Upper lobe of right lung (tissue), 1 donor: Measurements from ENCODE around the gene MRPS27. TPM values are rescaled to one million over a fixed set of nuclear protein-coding genes. Genes with fewer than 3 reads are reported as not detected.

Source experiments
- ATAC-seq: fragments of 200-7000 bp; cut with Tn5 transposase; one replicate; pipeline ENCODE4 v1.9.1; 2020; ENCODE audit warnings: mild to moderate bottlenecking, moderate library complexity
- DNase-seq: peaks from one replicate; pipeline ENCODE4 v3.0.0-alpha.2; 2020
- H3K27ac ChIP-seq: fragments of 200-600 bp; one replicate; pipeline ENCODE4 v1.8.0; 2022
- H3K27me3 ChIP-seq: fragments of 200-600 bp; one replicate; pipeline ENCODE4 v1.8.0; 2022; ENCODE audit warnings: mild to moderate bottlenecking
- H3K36me3 ChIP-seq: fragments of 200-600 bp; one replicate; pipeline ENCODE4 v1.8.0; 2022
- H3K4me1 ChIP-seq: fragments of 200-600 bp; one replicate; pipeline ENCODE4 v1.8.0; 2022
- H3K4me3 ChIP-seq: fragments of 200-600 bp; one replicate; pipeline ENCODE4 v1.8.0; 2022; ENCODE audit warnings: mild to moderate bottlenecking
- H3K9me3 ChIP-seq: fragments of 200-600 bp; one replicate; pipeline ENCODE4 v1.8.0; 2022
- intact Hi-C: fragments of 100-400 bp; cut with DNase I; formaldehyde crosslinking; loops from one replicate; pipeline ENCODE4 v1.11.0; 2022
- total RNA-seq: library from RNA; stranded (reverse); fragmentation: NEBNext Ultra II Directional; extraction: Animal tissue kit (Norgen Biotek cat#: 25700); gene quantifications from one replicate; pipeline ENCODE4 v1.2.1, GENCODE V29; 2021
- TF ChIP-seq, protein P1 (sequence below): fragments of 200-600 bp; IDR thresholded peaks from one replicate; pipeline ENCODE4 v1.8.0; 2022; ENCODE audit warnings: antibody characterized with exemption
- donor health status: DM: no; HTN: yes; CAD: no; lungs with severe emphysema.

Gene MRPS27
- total RNA-seq, 1 donor from 2014 or later, result 34.2 TPM

DNA sequence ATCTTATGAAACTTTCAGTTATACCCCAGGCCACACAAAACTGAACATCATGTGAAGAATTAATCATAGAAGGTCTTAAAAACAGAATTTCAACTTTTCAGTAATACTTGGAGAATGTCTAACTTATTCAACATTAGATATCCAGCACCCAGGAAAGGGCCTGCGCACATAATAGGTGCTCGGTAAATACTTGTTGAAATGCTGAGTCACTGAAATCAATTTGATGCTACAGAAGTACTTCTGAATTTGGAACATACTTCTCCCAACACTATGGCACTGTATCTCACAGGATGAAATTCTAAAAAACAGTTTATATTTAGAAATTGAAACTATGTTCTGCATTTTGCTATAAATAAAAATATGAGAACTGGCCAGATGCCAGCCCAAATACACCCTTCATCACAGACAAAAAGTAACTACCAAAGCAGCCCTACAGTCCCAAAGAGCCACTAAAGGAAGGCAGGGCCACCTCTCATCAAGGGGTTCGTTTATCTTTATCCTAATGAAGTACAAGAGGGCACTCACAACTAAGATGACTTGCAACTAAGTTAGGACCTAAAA, 26.5 kb downstream of the MRPS27 start:
- Histone ChIP-seq H3K4me1 (no peaks in the 10 kb centered on the region), H3K27me3 (no peaks in the 10 kb centered on the region), H3K36me3 (peaks cover 19% of the 10 kb centered on the region), H3K27ac (no peak overlapping the region), H3K9me3 (no peaks in the 10 kb centered on the region), H3K4me3 (no peak overlapping the region)
- intact Hi-C loops, result no loop called here
- TF ChIP-seq, protein P1, sequence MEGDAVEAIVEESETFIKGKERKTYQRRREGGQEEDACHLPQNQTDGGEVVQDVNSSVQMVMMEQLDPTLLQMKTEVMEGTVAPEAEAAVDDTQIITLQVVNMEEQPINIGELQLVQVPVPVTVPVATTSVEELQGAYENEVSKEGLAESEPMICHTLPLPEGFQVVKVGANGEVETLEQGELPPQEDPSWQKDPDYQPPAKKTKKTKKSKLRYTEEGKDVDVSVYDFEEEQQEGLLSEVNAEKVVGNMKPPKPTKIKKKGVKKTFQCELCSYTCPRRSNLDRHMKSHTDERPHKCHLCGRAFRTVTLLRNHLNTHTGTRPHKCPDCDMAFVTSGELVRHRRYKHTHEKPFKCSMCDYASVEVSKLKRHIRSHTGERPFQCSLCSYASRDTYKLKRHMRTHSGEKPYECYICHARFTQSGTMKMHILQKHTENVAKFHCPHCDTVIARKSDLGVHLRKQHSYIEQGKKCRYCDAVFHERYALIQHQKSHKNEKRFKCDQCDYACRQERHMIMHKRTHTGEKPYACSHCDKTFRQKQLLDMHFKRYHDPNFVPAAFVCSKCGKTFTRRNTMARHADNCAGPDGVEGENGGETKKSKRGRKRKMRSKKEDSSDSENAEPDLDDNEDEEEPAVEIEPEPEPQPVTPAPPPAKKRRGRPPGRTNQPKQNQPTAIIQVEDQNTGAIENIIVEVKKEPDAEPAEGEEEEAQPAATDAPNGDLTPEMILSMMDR, result no peak
- ATAC-seq, result no peak
- DNase-seq, result no peak

DNA sequence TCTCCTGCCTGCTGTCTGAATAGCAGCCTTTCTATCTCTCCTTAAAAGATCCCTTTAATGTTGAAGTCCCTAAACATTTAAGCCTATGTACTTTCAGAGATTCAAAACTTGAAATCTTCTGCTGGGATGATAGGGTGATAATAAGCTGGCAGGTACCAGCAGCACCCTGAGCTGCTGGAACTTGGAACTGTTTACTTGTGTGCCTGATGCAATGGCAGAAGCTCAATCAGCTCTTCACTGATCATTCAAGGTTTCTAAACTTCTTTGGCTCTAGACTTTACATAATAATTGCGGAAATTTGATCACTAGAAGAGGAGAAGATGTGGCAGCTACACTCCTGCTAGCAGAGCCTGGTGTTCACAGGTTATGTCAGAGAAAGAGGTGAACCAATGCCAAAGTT, 27.6 kb downstream of the MRPS27 start:
- no peak for ATAC-seq
- H3K9me3 ChIP-seq, result no peaks in the 10 kb centered on the region
- no peaks in the 10 kb centered on the region for H3K27me3 ChIP-seq
- no peaks in the 10 kb centered on the region for H3K4me1 ChIP-seq
- no peak overlapping the region for H3K4me3 ChIP-seq
- H3K27ac ChIP-seq, result no peak overlapping the region
- intact Hi-C loops, result no loop called here
- H3K36me3 ChIP-seq, result peaks cover 28% of the 10 kb centered on the region
- DNase-seq, result no peak
- TF ChIP-seq, protein P1, result no peak

DNA sequence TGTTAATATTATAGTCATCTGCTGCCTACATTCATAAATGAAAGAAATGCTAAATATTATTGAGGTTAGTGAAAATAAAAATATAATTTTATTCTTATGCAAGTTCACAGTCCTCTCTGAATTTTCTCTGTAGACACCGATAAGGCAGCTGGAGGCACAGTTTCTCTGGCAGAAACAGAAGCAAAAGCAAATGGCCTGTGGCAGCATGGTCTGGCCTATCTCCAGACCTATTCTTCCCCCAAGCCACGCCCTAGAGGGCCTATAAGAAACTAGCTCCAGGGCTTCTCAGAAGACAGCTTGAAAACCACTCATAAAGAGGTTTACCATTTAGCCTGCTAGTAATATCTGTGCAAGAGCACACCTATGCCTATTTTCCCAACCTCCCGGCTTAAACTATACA, 28.4 kb downstream of the MRPS27 start:
- Histone ChIP-seq H3K4me3 (no peak overlapping the region), H3K36me3 (peaks cover 31% of the 10 kb centered on the region), H3K9me3 (no peaks in the 10 kb centered on the region), H3K27me3 (no peaks in the 10 kb centered on the region), H3K27ac (no peak overlapping the region), H3K4me1 (no peaks in the 10 kb centered on the region)
- no peak for DNase-seq
- intact Hi-C loops, result no loop called here
- no peak for ATAC-seq
- TF ChIP-seq, protein P1, result no peak

DNA sequence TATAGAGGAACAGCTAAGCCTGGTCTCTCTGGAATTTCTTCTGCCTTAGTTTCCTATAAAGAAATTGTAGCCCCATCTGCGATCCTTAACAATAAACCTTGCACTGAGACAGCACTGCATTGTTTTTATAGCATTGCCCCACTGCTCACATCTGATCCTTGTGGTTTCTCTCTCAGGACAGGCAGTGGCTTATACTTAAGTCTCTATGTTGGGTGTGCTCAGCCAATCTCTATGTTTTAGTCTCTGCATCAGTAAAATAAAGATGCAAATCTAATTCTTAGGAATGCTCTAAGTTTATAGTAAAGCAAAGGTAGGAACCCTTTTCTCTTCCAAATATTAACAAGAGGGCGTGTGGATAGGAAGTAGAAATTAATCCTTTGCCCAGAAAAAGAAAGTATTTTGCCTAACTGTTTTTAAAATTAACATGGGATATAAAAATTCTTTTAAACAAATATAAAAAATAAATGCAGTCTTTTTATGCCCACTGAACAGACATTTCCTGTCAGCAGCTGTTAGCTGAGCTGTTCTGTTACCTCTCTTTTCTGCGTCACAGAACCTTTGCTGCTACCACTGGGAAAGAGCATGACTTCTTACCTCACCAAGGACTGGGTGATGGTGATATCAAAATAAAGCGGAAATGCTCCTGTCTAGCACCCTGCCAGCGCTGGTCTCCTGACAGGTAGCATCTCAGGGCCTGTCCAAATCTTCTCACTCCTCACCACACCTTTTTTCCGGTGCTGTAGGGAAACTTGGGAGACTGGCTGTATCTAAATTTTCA, 29.5 kb downstream of the MRPS27 start:
- Histone ChIP-seq H3K4me1 (no peaks in the 10 kb centered on the region), H3K9me3 (no peaks in the 10 kb centered on the region), H3K27me3 (no peaks in the 10 kb centered on the region), H3K36me3 (peaks cover 26% of the 10 kb centered on the region), H3K4me3 (no peak overlapping the region), H3K27ac (no peak overlapping the region)
- no peak for DNase-seq
- ATAC-seq, result no peak
- TF ChIP-seq, protein P1, result no peak
- intact Hi-C loops, result no loop called here

DNA sequence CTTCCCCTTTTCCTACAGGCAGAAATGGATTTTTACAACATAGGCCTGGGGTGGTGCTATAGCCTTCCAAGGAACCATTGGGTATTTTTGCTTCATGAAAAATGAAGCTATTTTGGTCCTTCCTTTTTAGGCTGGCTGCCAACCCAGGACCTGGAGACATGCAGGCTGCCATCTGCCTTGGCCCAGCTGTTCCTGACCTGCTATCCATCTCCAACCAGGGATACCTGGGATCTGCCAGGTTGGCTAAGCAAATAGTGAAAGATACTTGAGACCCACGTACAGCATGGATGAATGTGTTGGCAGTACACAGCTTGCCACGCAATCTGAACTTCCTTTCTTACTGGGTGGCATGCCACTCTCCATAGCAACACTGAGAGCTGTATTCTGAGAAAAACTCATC, 31.1 kb downstream of the MRPS27 start:
- TF ChIP-seq, protein P1, result no peak
- DNase-seq (no peak), ATAC-seq (no peak)
- Histone ChIP-seq H3K36me3 (peaks cover 22% of the 10 kb centered on the region), H3K9me3 (no peaks in the 10 kb centered on the region), H3K4me3 (no peak overlapping the region), H3K27me3 (no peaks in the 10 kb centered on the region), H3K27ac (no peak overlapping the region), H3K4me1 (no peaks in the 10 kb centered on the region)
- intact Hi-C loops, result no loop called here
